Ovary (tissue), 9 donors: ENCODE measurements around the gene GSK3B. TPM values are rescaled to one million over a fixed set of nuclear protein-coding genes. Genes with fewer than 3 reads are reported as not detected.

Experiments
- DNase-seq, 5 donors: peaks; one replicate each; pipeline ENCODE4 v3.0.0-alpha.2; 2019 to 2020
- H3K27ac ChIP-seq, 2 donors: fragments of 200-600 bp; one replicate each; pipeline versions ENCODE4 v1.5.1 to v1.8.0; 2019 to 2022
- H3K27me3 ChIP-seq: fragments of 200-600 bp; one replicate; pipeline ENCODE4 v1.8.0; 2022
- H3K36me3 ChIP-seq: fragments of 200-600 bp; sonication (generic); one replicate; pipeline ENCODE4 v1.5.1; 2019
- H3K4me1 ChIP-seq: one replicate; pipeline ENCODE4 v1.8.1; 2013; ENCODE audit warnings: mild to moderate bottlenecking, moderate library complexity; ENCODE audit not compliant: insufficient read depth
- H3K4me3 ChIP-seq: fragments of 200-600 bp; sonication (generic); one replicate; pipeline ENCODE4 v1.5.1; 2017
- H3K9me3 ChIP-seq, 2 donors: fragments of 200-600 bp in 1 of 2; sonication (generic) in 1 of 2; one replicate each; pipeline versions ENCODE4 v1.5.1 to v1.8.1; 2013 to 2019; ENCODE audit warnings: mild to moderate bottlenecking in 1 of 2, moderate library complexity in 1 of 2
- EP300 ChIP-seq: sonication (generic); formaldehyde crosslinking; IDR thresholded peaks from one replicate; pipeline ENCODE4 v1.6.1; 2017; ENCODE audit warnings: antibody characterized with exemption
- POLR2A ChIP-seq: fragments of 450-650 bp; IDR thresholded peaks from one replicate; pipeline ENCODE4 v1.6.1; 2017; ENCODE audit warnings: antibody characterized with exemption, mild to moderate bottlenecking, moderate library complexity
- WGBS, 3 donors: extraction: QIAGEN DNeasy Blood & Tissue Kit in 1 of 3; methylation state at CpG; one replicate each; pipeline versions ENCODE4 v1.1.5 to v1.1.7; 2013 to 2017; 5-methylcytosine and 5-hydroxymethylcytosine counted together
- intact Hi-C, 4 donors: fragments of 100-400 bp; cut with DNase I; formaldehyde crosslinking; loops; one replicate each; pipeline versions ENCODE4 v1.11.0 to v1.15.1; 2022 to 2023
- polyA plus RNA-seq, 2 donors: library from polyadenylated mRNA; stranded (reverse); fragments of 200-250 nt in 1 of 2; fragments of 350-450 nt in 1 of 2; fragmentation: Illumina TruSeq in 1 of 2; extraction: RNeasy Lipid Tissue Mini Kit (QIAGEN cat#74804) in 1 of 2; gene quantifications; one replicate each; pipeline ENCODE4 v1.2.3, GENCODE V29; 2013 to 2014
- total RNA-seq, 7 donors: library from RNA; depleted of rRNA in 2 of 7; stranded (reverse); fragments of >200 nt in 2 of 7; fragmentation: NEBNext Ultra II Directional in 3 of 7; extraction: Animal tissue kit (Norgen Biotek cat#: 25700) in 3 of 7; gene quantifications; one replicate each; pipeline versions ENCODE4 v1.1.0 to v1.2.4, GENCODE V29; 2016 to 2023
- TF ChIP-seq, protein P1 (sequence below), 3 donors: fragments of 450-650 bp in 2 of 3; fragments of 200-600 bp in 1 of 3; IDR thresholded peaks; one replicate each; pipeline versions ENCODE4 v1.5.1 to v1.8.0; 2016 to 2022; ENCODE audit warnings: antibody characterized with exemption in 3 of 3, mild to moderate bottlenecking in 1 of 3
- donor health status: DM: no; HTN: no; CAD: no; lungs with moderate emphysema.
- donor health status: DM: no; HTN: no; CAD: no.
- donor health status: Bipolar disorder and iron deficiency.
- donor health status: DM: yes; HTN: yes; CAD: no.
- donor health status: DM: no; HTN: no; CAD: no.
- donor health status: DM: yes; HTN: yes; CAD: no.

The GSK3B gene
- total and polyA plus RNA-seq, 9 donors, result 8.3 to 38.4 (median 25.3) TPM

- Histone ChIP-seq H3K36me3 (no peaks in the 10 kb centered on the region), H3K27me3 (no peaks in the 10 kb centered on the region), H3K4me1 (peaks cover 1% of the 10 kb centered on the region), H3K4me3 (no peak overlapping the region), H3K27ac (no peak overlapping the region), H3K9me3 (no peaks in the 10 kb centered on the region)
- intact Hi-C loops, result no loop called here
- TF ChIP-seq, protein P1, sequence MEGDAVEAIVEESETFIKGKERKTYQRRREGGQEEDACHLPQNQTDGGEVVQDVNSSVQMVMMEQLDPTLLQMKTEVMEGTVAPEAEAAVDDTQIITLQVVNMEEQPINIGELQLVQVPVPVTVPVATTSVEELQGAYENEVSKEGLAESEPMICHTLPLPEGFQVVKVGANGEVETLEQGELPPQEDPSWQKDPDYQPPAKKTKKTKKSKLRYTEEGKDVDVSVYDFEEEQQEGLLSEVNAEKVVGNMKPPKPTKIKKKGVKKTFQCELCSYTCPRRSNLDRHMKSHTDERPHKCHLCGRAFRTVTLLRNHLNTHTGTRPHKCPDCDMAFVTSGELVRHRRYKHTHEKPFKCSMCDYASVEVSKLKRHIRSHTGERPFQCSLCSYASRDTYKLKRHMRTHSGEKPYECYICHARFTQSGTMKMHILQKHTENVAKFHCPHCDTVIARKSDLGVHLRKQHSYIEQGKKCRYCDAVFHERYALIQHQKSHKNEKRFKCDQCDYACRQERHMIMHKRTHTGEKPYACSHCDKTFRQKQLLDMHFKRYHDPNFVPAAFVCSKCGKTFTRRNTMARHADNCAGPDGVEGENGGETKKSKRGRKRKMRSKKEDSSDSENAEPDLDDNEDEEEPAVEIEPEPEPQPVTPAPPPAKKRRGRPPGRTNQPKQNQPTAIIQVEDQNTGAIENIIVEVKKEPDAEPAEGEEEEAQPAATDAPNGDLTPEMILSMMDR (IDR thresholded peaks at IDR 0.05), result no peak
- TF ChIP-seq EP300 (no peak), POLR2A (no peak)
- DNase-seq, result no peak
Observed at GRCh38 chr3:120048355-120049041, 45.7 kb downstream of the GSK3B start.

- H3K36me3 ChIP-seq, result no peaks in the 10 kb centered on the region
- H3K9me3 ChIP-seq, result no peaks in the 10 kb centered on the region
- H3K4me3 ChIP-seq, result no peak overlapping the region
- no peak for DNase-seq
- WGBS, 3 donors, result 87 to 95% (median 94%) methylated on average over 1 of the region's 1 CpG
- H3K4me1 ChIP-seq, result peaks cover 1% of the 10 kb centered on the region
- TF ChIP-seq, protein P1 (IDR thresholded peaks at IDR 0.05), result no peak
- H3K27me3 ChIP-seq, result no peaks in the 10 kb centered on the region
- intact Hi-C loops, result no loop called here
- H3K27ac ChIP-seq, result no peak overlapping the region
Observed at GRCh38 chr3:120047686-120048085, 46.6 kb downstream of the GSK3B start.

GRCh38 chr3:120040813-120041377 is 53.4 kb downstream of the GSK3B start:
- H3K27me3 ChIP-seq, result no peaks in the 10 kb centered on the region
- no peak for DNase-seq
- no peak overlapping the region for H3K27ac ChIP-seq
- TF ChIP-seq POLR2A (no peak), EP300 (no peak)
- TF ChIP-seq, protein P1 (IDR thresholded peaks at IDR 0.05), result no peak
- WGBS, 3 donors, result 96 to 99% (median 98%) methylated on average over 8 of the region's 8 CpGs
- H3K9me3 ChIP-seq, result peaks cover 3 to 8% of the 10 kb centered on the region in 2 donors
- no peak overlapping the region for H3K4me3 ChIP-seq
- intact Hi-C loops, result no loop called here
- no peaks in the 10 kb centered on the region for H3K36me3 ChIP-seq
- no peaks in the 10 kb centered on the region for H3K4me1 ChIP-seq

DNA sequence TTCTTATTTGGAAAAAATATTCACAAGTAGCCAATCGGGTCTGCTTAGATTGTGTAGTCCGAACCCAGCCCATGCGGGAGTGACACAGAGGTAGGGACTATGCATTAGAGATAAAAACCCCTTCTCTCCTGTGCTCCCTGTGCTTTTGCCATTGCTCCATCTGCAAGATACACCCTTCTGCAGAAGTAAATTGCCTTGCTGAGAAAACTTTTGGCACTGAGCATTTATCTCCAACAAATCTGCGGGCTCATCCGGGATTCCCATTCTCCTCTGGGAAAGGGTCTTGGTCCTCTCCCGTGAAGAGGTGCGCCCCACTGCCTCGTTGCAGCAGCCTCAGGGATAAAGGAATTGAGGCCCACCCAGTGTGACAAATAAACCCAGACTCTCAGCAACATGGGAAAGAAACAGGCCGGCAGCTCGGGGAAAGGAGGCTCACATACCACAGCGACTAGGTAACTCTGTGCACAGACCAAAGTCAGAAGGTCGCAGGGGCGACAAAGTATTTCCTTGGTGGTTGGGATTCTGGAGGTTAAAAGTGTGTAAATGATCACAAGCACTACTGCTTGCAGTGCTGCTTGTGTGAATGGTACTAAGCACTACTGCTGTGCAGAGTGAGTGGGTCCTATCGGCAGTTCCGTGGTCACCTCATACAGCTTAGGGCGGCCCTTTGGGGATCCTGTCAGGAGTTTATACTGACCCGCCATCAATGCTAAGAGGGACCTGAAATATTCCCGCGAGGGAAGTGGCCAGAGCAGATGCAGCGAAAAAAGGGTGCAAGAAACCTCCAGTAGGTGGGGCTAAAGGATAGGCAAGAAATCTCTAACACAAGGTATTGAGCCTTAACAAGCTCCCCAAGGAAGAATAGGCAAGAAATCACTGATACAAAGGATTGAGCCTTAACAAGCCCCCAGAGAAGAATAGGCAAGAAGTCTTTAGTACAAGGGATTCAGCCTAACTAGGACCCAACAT is 54.3 kb downstream of the GSK3B start:
- WGBS, 3 donors, result 97 to 98% (median 97%) methylated on average over 20 of the region's 20 CpGs
- intact Hi-C loops, result no loop called here
- TF ChIP-seq POLR2A, result no peak
- TF ChIP-seq EP300, result no peak
- TF ChIP-seq, protein P1 (IDR thresholded peaks at IDR 0.05), result no peak
- H3K4me3 ChIP-seq, result no peak overlapping the region
- no peaks in the 10 kb centered on the region for H3K36me3 ChIP-seq
- no peak overlapping the region for H3K27ac ChIP-seq
- no peak for DNase-seq
- H3K27me3 ChIP-seq, result no peaks in the 10 kb centered on the region
- H3K4me1 ChIP-seq, result no peaks in the 10 kb centered on the region
- peaks cover 3 to 8% of the 10 kb centered on the region in 2 donors for H3K9me3 ChIP-seq
